HG03565 (cell line): ENCODE measurements around the gene BSDC1.
A peak's percentile ranks its signal among the peaks of the same experiment; 100 is the strongest.
"Not testable (repeated sequence)": the region's sequence is repeated elsewhere in the genome, so short reads cannot be mapped to it uniquely, and the experiment has no call there.

Experiments
- ATAC-seq: cut with Tn5 transposase; IDR thresholded peaks from one replicate; pipeline ENCODE4 v1.9.1; 2021; ENCODE audit warnings: mild to moderate bottlenecking, moderate library complexity; ENCODE audit not compliant: unreplicated experiment

Gene BSDC1

DNA sequence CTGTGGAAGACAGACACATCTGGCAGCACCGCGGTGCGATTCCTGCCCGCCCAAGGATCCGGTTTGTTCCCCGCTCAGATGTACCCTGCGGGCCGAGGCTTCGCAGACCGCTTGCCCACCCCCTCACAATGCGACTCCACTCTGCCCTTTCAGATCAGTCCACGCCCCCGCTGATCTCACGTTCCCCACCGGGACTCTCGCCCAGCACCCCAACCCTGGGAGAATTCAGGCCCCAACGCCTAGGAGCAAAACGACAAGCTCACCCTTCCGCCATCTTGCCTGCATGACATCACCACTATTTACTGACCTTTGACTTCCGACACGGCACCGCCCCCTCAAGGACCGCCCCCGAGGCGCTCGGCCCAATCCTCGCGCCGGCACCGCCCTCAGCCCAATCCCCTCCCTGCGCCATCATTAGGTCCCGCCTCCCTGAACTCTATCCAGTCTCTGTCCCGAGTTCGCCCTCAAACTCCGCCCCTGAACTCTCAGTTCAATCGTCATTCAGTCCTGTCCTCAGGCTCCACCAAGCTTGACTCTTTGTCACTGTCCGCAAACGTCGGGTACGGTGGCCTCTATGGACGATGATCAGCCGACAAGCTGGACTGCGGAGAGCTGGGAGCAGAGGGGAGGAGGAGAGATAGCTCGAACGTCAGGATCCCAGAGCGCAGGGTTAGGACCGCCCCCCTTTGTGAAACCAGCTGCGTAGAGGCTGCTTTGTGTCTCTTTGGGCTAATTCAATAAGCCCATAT lies at the start of gene BSDC1:
Gene BSDC1, minus strand, starts transcription at position 301 of the 749 bp plus-strand sequence. Its CDS starts 27 bp downstream, at position 274.
- ATAC-seq, result peak; percentile 92

- ATAC-seq, result not testable (repeated sequence)
These were observed 47.2 kb upstream of the BSDC1 start for GRCh38 chr1:32441467-32441866.

- ATAC-seq, result not testable (repeated sequence)
These were observed 44.5 kb upstream of the BSDC1 start for GRCh38 chr1:32438777-32439176.

DNA sequence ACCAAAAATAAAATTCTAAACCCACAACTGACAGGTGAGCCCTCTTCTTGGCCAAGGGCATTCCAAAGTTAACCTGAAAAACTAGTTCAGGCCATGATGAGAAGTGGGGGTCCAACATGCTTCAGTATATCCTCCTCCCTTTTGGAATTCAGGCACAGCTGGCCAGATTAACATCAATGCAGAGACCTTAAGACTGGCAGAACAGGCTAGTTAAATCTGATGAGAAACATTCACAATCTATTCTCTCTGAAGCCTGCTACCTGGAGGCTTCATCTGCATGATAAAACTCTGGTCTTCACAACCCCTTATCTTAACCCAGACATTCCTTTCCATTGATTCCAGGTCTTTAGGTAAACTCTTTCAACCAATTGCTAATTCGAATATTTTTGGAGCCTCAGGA lies 43.9 kb upstream of the BSDC1 start:
- ATAC-seq, result no peak

DNA sequence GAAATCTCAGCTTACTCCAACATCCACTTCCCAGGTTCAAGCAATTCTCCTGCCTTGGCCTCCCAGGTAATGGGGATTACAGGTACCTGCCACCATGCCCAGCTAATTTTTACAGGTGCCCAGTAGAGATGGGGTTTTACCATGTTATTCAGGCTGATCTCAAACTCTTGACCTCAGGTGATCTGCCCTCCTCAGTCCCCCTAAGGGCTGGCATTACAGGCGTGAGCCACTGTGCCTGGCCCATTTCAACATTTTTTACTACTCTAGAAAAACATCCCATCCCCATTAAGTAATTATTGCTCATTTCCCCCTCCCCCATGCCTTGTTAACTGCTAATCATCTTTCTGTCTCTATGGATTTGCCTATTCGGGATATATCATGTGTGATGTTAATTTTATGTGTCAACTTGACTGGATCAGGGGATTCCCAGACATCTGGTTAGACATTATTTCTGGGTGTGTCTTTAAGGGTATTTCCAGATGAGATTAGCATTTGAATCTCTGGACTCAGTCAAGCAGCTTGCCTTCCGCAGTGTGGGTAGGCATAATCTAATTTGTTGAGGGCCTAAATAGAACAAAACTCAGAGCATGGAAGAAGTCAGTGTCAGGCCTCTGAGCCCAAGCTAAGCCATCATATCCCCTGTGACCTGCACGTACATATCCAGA lies 37.6 kb upstream of the BSDC1 start:
- no peak for ATAC-seq

DNA sequence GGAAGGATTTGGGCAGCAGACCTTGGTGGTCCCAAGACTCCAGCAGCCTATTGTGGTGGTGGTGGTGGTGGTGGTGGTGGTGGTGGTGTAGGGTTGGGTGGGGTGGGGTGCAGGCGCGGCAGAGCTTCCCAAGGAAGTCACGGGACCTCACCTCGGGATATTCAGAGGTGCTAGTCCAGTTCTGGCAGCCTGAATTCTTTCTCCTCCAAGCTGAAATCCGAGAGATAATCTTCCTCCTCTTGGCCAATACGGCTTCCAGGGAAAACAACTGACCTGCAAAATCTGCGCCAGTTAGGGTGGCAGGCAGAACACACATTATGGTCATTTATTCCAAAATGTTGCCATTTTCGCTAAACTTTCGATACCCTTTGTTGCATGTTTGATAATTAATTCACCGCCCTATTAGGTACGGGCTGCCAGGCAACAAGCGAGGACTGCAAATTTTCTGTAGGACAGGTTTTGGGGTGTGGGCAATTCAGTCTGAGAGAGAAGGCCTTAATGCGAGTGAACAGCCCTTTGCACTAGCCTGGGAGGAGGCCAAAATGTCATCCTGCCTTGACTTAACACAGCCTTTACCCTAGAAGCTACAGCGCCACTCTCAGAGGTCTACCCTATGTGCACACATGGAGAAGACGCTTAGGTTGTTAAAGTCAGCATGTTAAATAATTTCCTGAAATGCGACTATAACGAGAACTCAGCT lies 33.2 kb upstream of the BSDC1 start:
- ATAC-seq, result no peak

- ATAC-seq, result no peak
These were observed 32.4 kb upstream of the BSDC1 start for GRCh38 chr1:32426489-32427255.

DNA sequence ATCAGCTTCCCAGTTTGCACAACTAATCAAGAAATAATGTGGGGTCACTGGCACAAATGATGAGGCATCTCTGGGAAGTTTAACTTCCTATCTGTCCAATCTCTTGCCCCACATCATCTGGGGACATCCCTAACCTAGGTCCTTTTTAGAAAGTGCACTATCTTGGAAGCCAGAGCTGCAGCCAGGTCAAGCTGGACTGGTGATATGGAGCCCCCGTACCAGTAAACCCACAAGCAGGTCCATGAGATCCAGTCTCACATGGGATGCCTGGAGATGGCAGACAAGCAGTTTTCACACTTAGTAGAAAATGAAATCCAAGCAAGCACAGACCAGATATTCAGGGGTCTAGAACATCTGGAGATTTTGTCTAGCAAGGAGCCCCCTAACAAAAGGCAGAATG lies 27.5 kb upstream of the BSDC1 start:
- ATAC-seq, result no peak

GRCh38 chr1:32414186-32414886 lies 20.1 kb upstream of the BSDC1 start:
- ATAC-seq, result no peak

- ATAC-seq, result no peak
These were observed 19.4 kb upstream of the BSDC1 start for GRCh38 chr1:32413507-32414185.

DNA sequence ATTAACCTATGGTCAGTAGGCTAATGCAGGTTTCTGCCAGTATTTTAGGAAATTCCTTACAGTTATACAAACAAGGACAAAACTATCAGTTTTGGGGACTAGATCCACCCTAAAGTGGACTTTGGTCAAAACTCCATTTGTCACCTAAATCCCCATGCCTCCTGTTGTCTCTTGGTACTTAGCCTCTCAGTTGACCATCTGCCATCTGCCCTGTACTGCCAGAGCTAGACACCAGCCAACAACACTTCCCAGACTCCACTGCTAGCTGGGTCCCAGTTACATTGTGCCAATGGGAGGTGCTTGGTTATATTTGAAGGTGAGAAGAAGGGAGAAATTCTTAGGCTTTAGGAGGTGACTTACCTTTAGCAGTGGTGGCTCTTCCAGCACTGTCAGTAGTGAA lies 17.0 kb upstream of the BSDC1 start:
- ATAC-seq, result no peak

- no peak for ATAC-seq
These were observed 12.4 kb upstream of the BSDC1 start for GRCh38 chr1:32406629-32407111.

- ATAC-seq, result no peak
These were observed 11.6 kb upstream of the BSDC1 start for GRCh38 chr1:32405672-32406467.

- no peak for ATAC-seq
These were observed 10.7 kb upstream of the BSDC1 start for GRCh38 chr1:32404946-32405345.

GRCh38 chr1:32400876-32401631 lies 6.8 kb upstream of the BSDC1 start:
- ATAC-seq, result no peak

DNA sequence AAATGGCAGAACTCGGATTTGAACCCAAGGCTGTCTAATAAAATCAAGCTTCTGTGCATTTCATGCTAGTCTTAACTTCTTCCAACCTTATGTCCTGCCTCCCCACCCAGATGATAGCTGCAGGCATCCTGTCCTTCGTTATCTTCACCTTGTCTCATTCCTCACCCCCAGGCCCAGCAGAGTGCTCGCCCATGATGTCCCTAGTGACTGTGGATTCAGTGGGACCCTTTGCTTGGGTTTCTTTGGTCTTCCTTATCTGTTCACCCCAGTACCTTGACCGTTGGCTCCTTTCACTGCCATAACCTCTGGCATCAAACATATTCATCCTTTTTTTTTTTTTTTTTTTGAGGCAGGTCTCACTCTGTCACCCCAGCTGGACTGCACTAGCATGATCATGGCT lies 5.6 kb upstream of the BSDC1 start:
- ATAC-seq, result no peak

DNA sequence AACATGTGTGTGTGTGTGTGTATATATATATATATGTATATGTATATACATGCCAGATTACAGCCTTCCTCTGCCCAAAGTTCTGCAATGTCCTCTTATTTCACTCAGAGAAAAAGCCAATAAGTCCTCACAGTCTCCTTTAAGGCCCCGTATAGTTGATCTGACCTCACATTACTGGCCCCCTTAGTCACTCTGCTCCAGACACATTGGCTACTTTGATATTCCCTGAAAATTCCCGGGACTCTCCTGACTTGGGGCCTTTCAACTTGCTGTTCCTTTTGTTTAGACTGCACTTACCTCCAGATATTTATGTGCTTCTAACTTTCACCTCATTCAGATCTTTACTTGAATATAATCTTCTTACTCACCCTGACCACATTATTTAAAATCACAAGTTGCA lies 4.2 kb upstream of the BSDC1 start:
- ATAC-seq, result no peak

DNA sequence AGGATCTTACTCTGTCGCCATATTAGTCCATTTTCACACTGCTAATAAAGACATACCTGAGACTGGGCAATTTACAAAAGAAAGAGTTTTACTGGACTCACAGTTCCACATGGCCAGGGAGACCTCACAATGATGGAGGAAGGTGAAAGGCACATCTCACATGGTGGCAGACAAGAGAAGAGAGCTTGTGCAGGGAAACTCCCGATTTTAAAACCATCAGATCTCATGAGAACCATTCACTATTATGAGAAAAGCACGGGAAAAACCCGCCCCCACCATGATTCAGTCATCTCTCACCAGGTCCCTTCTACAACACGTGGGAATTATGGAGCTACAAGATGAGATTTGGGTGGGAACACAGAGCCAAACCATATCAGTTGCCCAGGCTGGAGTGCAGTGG lies 2.3 kb upstream of the BSDC1 start:
- ATAC-seq, result not testable (repeated sequence)
